ENCODE results near the gene RIPK4.

DNA sequence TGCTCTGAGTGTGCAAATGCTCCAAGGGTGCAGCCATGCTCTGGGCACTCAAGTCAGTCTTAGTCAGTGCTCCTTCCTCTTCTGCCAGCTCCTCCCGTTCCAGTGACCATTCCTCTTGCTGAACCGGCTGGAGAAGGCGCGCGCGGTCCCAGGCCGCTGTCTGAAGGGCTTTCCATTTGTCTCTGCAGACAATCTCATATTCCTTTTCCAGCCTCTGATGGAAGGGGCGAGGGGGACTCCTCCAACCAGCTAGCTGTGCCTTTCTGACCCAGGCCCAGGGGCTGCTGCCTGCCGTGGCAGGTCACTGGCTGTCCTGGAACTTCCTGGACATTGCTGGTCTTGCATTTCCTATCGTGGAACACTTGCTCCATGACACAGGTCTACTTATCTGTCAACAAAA lies 67.5 kb downstream of the RIPK4 start:
- no peak for TF ChIP-seq CTCF (IDR thresholded peaks at IDR 0.05; ENCODE audit: insufficient read depth, low read depth, low read length)
- TF ChIP-seq EZH2 (IDR thresholded peaks at IDR 0.05; ENCODE audit: insufficient read depth, low read length): no peak
